ENCODE data around the gene TANGO2.

Gene TANGO2

GRCh38 chr22:19986011-19986409 lies 34.9 kb upstream of the TANGO2 start:
- H3K18ac ChIP-seq (ENCODE audit: low read length), result no peak overlapping the region
- H3K4ac ChIP-seq (ENCODE audit: low read depth, low read length), result no peak overlapping the region
- peak overlapping the region; percentile 94 for H3K4me2 ChIP-seq (ENCODE audit: low read length)
- H3K9ac ChIP-seq (ENCODE audit: low read length), result no peak overlapping the region
- H4K8ac ChIP-seq (ENCODE audit: low read depth, low read length), result no peak overlapping the region
- no peak overlapping the region for H3K27ac ChIP-seq (ENCODE audit: low read depth, low read length)
- H2AFZ ChIP-seq (ENCODE audit: insufficient read depth, low read length, poor library complexity), result peak overlapping the region; percentile 26
- H3K36me3 ChIP-seq (ENCODE audit: control insufficient read depth in 1 of 2, insufficient read depth in 2 of 2, low read length in 2 of 2), result peaks cover 0 to 3% of the 10 kb centered on the region in 2 experiments
- peaks cover 2% of the 10 kb centered on the region for H3K79me2 ChIP-seq (ENCODE audit: control insufficient read depth, insufficient read depth, low read length, poor library complexity)
- no peak overlapping the region for H2AK5ac ChIP-seq (ENCODE audit: low read length)
- no peak overlapping the region for H3K23ac ChIP-seq (ENCODE audit: low read length)
- no peak overlapping the region for H2BK5ac ChIP-seq (ENCODE audit: low read depth, low read length, poor library complexity)
- no CpG with 5 or more reads among the region's 2 CpGs for WGBS (ENCODE audit: extremely low coverage, insufficient coverage, insufficient read length)
- no peaks in the 10 kb centered on the region for H3K27me3 ChIP-seq (ENCODE audit: insufficient read depth, low read length)
- H4K12ac ChIP-seq (ENCODE audit: low read depth, low read length), result no peak overlapping the region
- no peak overlapping the region for H2BK120ac ChIP-seq (ENCODE audit: insufficient read depth, low read length, poor library complexity)
- H3K4me3 ChIP-seq (ENCODE audit: low read depth, low read length), result no peak overlapping the region
- H3K14ac ChIP-seq (ENCODE audit: low read length), result no peak overlapping the region
- DNase-seq, result no peak
- no peak overlapping the region for H2BK12ac ChIP-seq (ENCODE audit: low read length)
- H3K79me1 ChIP-seq (ENCODE audit: low read length), result no peaks in the 10 kb centered on the region
- H3K9me3 ChIP-seq (ENCODE audit: insufficient read depth, low read depth, low read length), result no peaks in the 10 kb centered on the region
- no peak overlapping the region for H4K91ac ChIP-seq (ENCODE audit: low read depth, low read length)
- H3K4me1 ChIP-seq (ENCODE audit: control insufficient read depth in 1 of 2, insufficient read depth in 2 of 2, low read length in 2 of 2), result peaks cover 13 to 14% of the 10 kb centered on the region in 2 experiments

GRCh38 chr22:19986410-19987341 lies 34.2 kb upstream of the TANGO2 start:
- H3K4me3 ChIP-seq (ENCODE audit: low read depth, low read length), result peak overlapping the region; percentile 74
- no peak overlapping the region for H2BK120ac ChIP-seq (ENCODE audit: insufficient read depth, low read length, poor library complexity)
- no peak overlapping the region for H3K23ac ChIP-seq (ENCODE audit: low read length)
- H4K91ac ChIP-seq (ENCODE audit: low read depth, low read length), result peak overlapping the region; percentile 32
- DNase-seq, result peak; percentile 47 to 79
- H3K36me3 ChIP-seq (ENCODE audit: control insufficient read depth in 1 of 2, insufficient read depth in 2 of 2, low read length in 2 of 2), result no peaks in the 10 kb centered on the region
- peak overlapping the region; percentile 54 for H3K18ac ChIP-seq (ENCODE audit: low read length)
- no peaks in the 10 kb centered on the region for H3K9me3 ChIP-seq (ENCODE audit: insufficient read depth, low read depth, low read length)
- peak overlapping the region; percentile 94 for H3K4me2 ChIP-seq (ENCODE audit: low read length)
- peak overlapping the region; percentile 55 for H2AFZ ChIP-seq (ENCODE audit: insufficient read depth, low read length, poor library complexity)
- no CpG with 5 or more reads among the region's 76 CpGs for WGBS (ENCODE audit: extremely low coverage, insufficient coverage, insufficient read length)
- H3K79me2 ChIP-seq (ENCODE audit: control insufficient read depth, insufficient read depth, low read length, poor library complexity), result peaks cover 2% of the 10 kb centered on the region
- H3K4me1 ChIP-seq (ENCODE audit: control insufficient read depth in 1 of 2, insufficient read depth in 2 of 2, low read length in 2 of 2), result peaks cover 13 to 14% of the 10 kb centered on the region in 2 experiments
- H3K27me3 ChIP-seq (ENCODE audit: insufficient read depth, low read length), result no peaks in the 10 kb centered on the region
- no peak overlapping the region for H4K12ac ChIP-seq (ENCODE audit: low read depth, low read length)
- H3K4ac ChIP-seq (ENCODE audit: low read depth, low read length), result no peak overlapping the region
- H3K79me1 ChIP-seq (ENCODE audit: low read length), result no peaks in the 10 kb centered on the region
- H2AK5ac ChIP-seq (ENCODE audit: low read length), result no peak overlapping the region
- H4K8ac ChIP-seq (ENCODE audit: low read depth, low read length), result peak overlapping the region; percentile 61
- no peak overlapping the region for H3K27ac ChIP-seq (ENCODE audit: low read depth, low read length)
- H3K14ac ChIP-seq (ENCODE audit: low read length), result peak overlapping the region; percentile 41
- peak overlapping the region; percentile 64 for H3K9ac ChIP-seq (ENCODE audit: low read length)
- H2BK12ac ChIP-seq (ENCODE audit: low read length), result no peak overlapping the region
- no peak overlapping the region for H2BK5ac ChIP-seq (ENCODE audit: low read depth, low read length, poor library complexity)

GRCh38 chr22:19987394-19988306 lies 33.3 kb upstream of the TANGO2 start:
- no peak overlapping the region for H4K91ac ChIP-seq (ENCODE audit: low read depth, low read length)
- H4K8ac ChIP-seq (ENCODE audit: low read depth, low read length), result no peak overlapping the region
- no CpG with 5 or more reads among the region's 24 CpGs for WGBS (ENCODE audit: extremely low coverage, insufficient coverage, insufficient read length)
- DNase-seq, result no peak
- no peaks in the 10 kb centered on the region for H3K27me3 ChIP-seq (ENCODE audit: insufficient read depth, low read length)
- H3K4ac ChIP-seq (ENCODE audit: low read depth, low read length), result no peak overlapping the region
- no peaks in the 10 kb centered on the region for H3K9me3 ChIP-seq (ENCODE audit: insufficient read depth, low read depth, low read length)
- H2AFZ ChIP-seq (ENCODE audit: insufficient read depth, low read length, poor library complexity), result no peak overlapping the region
- no peak overlapping the region for H3K4me2 ChIP-seq (ENCODE audit: low read length)
- H3K18ac ChIP-seq (ENCODE audit: low read length), result no peak overlapping the region
- H2BK12ac ChIP-seq (ENCODE audit: low read length), result no peak overlapping the region
- H3K4me1 ChIP-seq (ENCODE audit: control insufficient read depth in 1 of 2, insufficient read depth in 2 of 2, low read length in 2 of 2), result peaks cover 13 to 14% of the 10 kb centered on the region in 2 experiments
- H3K79me2 ChIP-seq (ENCODE audit: control insufficient read depth, insufficient read depth, low read length, poor library complexity), result peaks cover 2% of the 10 kb centered on the region
- H3K4me3 ChIP-seq (ENCODE audit: low read depth, low read length), result no peak overlapping the region
- H2BK120ac ChIP-seq (ENCODE audit: insufficient read depth, low read length, poor library complexity), result no peak overlapping the region
- H2BK5ac ChIP-seq (ENCODE audit: low read depth, low read length, poor library complexity), result no peak overlapping the region
- no peaks in the 10 kb centered on the region for H3K36me3 ChIP-seq (ENCODE audit: control insufficient read depth in 1 of 2, insufficient read depth in 2 of 2, low read length in 2 of 2)
- H2AK5ac ChIP-seq (ENCODE audit: low read length), result no peak overlapping the region
- H3K23ac ChIP-seq (ENCODE audit: low read length), result no peak overlapping the region
- H3K79me1 ChIP-seq (ENCODE audit: low read length), result no peaks in the 10 kb centered on the region
- H3K9ac ChIP-seq (ENCODE audit: low read length), result no peak overlapping the region
- no peak overlapping the region for H4K12ac ChIP-seq (ENCODE audit: low read depth, low read length)
- H3K14ac ChIP-seq (ENCODE audit: low read length), result no peak overlapping the region
- no peak overlapping the region for H3K27ac ChIP-seq (ENCODE audit: low read depth, low read length)

GRCh38 chr22:19988331-19988808 lies 32.5 kb upstream of the TANGO2 start:
- H3K9ac ChIP-seq (ENCODE audit: low read length), result no peak overlapping the region

More at GRCh38 chr22:19988331-19988808, 32.5 kb upstream of the TANGO2 start:
- peaks cover 2% of the 10 kb centered on the region for H3K79me2 ChIP-seq (ENCODE audit: control insufficient read depth, insufficient read depth, low read length, poor library complexity)
- no peak overlapping the region for H3K14ac ChIP-seq (ENCODE audit: low read length)
- no peak overlapping the region for H3K27ac ChIP-seq (ENCODE audit: low read depth, low read length)
- H4K8ac ChIP-seq (ENCODE audit: low read depth, low read length), result no peak overlapping the region
- no peak overlapping the region for H3K4me3 ChIP-seq (ENCODE audit: low read depth, low read length)
- no peak overlapping the region for H4K12ac ChIP-seq (ENCODE audit: low read depth, low read length)
- H2AFZ ChIP-seq (ENCODE audit: insufficient read depth, low read length, poor library complexity), result no peak overlapping the region
- no CpG with 5 or more reads among the region's 9 CpGs for WGBS (ENCODE audit: extremely low coverage, insufficient coverage, insufficient read length)
- peaks cover 13 to 14% of the 10 kb centered on the region in 2 experiments for H3K4me1 ChIP-seq (ENCODE audit: control insufficient read depth in 1 of 2, insufficient read depth in 2 of 2, low read length in 2 of 2)
- no peaks in the 10 kb centered on the region for H3K9me3 ChIP-seq (ENCODE audit: insufficient read depth, low read depth, low read length)
- no peaks in the 10 kb centered on the region for H3K27me3 ChIP-seq (ENCODE audit: insufficient read depth, low read length)
- no peak overlapping the region for H3K18ac ChIP-seq (ENCODE audit: low read length)
- H3K36me3 ChIP-seq (ENCODE audit: control insufficient read depth in 1 of 2, insufficient read depth in 2 of 2, low read length in 2 of 2), result no peaks in the 10 kb centered on the region
- DNase-seq, result no peak
- H2BK12ac ChIP-seq (ENCODE audit: low read length), result no peak overlapping the region
- H2AK5ac ChIP-seq (ENCODE audit: low read length), result no peak overlapping the region
- H3K4me2 ChIP-seq (ENCODE audit: low read length), result no peak overlapping the region
- H3K23ac ChIP-seq (ENCODE audit: low read length), result no peak overlapping the region
- no peaks in the 10 kb centered on the region for H3K79me1 ChIP-seq (ENCODE audit: low read length)
- no peak overlapping the region for H2BK120ac ChIP-seq (ENCODE audit: insufficient read depth, low read length, poor library complexity)
- H2BK5ac ChIP-seq (ENCODE audit: low read depth, low read length, poor library complexity), result no peak overlapping the region
- H3K4ac ChIP-seq (ENCODE audit: low read depth, low read length), result no peak overlapping the region
- no peak overlapping the region for H4K91ac ChIP-seq (ENCODE audit: low read depth, low read length)
